K562 (cell line): ENCODE measurements around the gene CENPH. TPM values are rescaled to one million over a fixed set of nuclear protein-coding genes. Genes with fewer than 3 reads are reported as not detected.

ENCODE experiments used
- BRD9 ChIP-seq: fragments of 450-650 bp; IDR thresholded peaks from 2 replicates; pipeline ENCODE4 v1.6.1; 2018; ENCODE audit warnings: low read depth; ENCODE audit not compliant: partially characterized antibody
- CREM ChIP-seq: IDR thresholded peaks from 2 replicates; pipeline ENCODE4 v1.6.1; 2014; ENCODE audit warnings: antibody characterized with exemption, low read depth
- ELF4 ChIP-seq: fragments of 450-650 bp; formaldehyde crosslinking; IDR thresholded peaks from 2 replicates; pipeline ENCODE4 v1.4.0; 2022; ENCODE audit warnings: missing genetic modification characterization
- NFXL1 ChIP-seq: fragments of 450-650 bp; formaldehyde crosslinking; IDR thresholded peaks from 2 replicates; pipeline ENCODE4 v1.4.0; 2021; ENCODE audit warnings: mild to moderate bottlenecking
- OTX1 ChIP-seq: fragments of 450-650 bp; formaldehyde crosslinking; IDR thresholded peaks from 2 replicates; pipeline ENCODE4 v1.4.0; 2022; ENCODE audit warnings: mild to moderate bottlenecking
- RBM15 ChIP-seq: fragments of 200-400 bp; formaldehyde crosslinking; IDR thresholded peaks from 2 replicates; pipeline ENCODE4 v1.6.1; 2018; ENCODE audit warnings: mild to moderate bottlenecking, low read length, moderate library complexity; ENCODE audit not compliant: insufficient read depth
- TCF7 ChIP-seq: sonication (generic); IDR thresholded peaks from 2 replicates; pipeline ENCODE4 v1.6.1; 2016; ENCODE audit warnings: antibody characterized with exemption, borderline replicate concordance
- ZNF23 ChIP-seq: fragments of 250-450 bp; sonication (Bioruptor Pico); IDR thresholded peaks from 2 replicates; pipeline ENCODE4 v1.4.0; 2020; ENCODE audit warnings: mild to moderate bottlenecking
- ZNF274 ChIP-seq: IDR thresholded peaks from 2 replicates; pipeline ENCODE4 v1.6.1; 2011; ENCODE audit warnings: low read depth, mild to moderate bottlenecking, low read length, moderate library complexity, borderline replicate concordance
- ZNF282 ChIP-seq: sonication (generic); formaldehyde crosslinking; IDR thresholded peaks from 2 replicates; pipeline ENCODE4 v1.8.1; 2023; ENCODE audit warnings: missing genetic modification reagents
- polyA plus RNA-seq, 8 experiments: library from polyadenylated mRNA; depleted of rRNA in 4 of 8; stranded (reverse) in 5 of 8; unstranded in 3 of 8; fragments of >200 nt; fragmentation: Nextera tagmentation in 2 of 8; fragmentation: Illumina TruSeq in 1 of 8; extraction: Ambion mirVana in 2 of 8; extraction: Trizol in 1 of 8; gene quantifications; 2 replicates each; pipeline versions ENCODE4 v1.2.1 to v1.2.3, GENCODE V29; 2011 to 2014; ENCODE audit warnings: inconsistent platforms in 1 of 8, missing spikeins in 1 of 8
- total RNA-seq, 7 experiments: library from RNA; depleted of rRNA in 6 of 7; stranded (reverse); fragments of >200 nt in 6 of 7; fragmentation: Illumina TruSeq in 2 of 7; extraction: Trizol in 2 of 7; gene quantifications; 2 replicates each; pipeline versions ENCODE4 v1.2.1 to v1.2.3, GENCODE V29; 2011 to 2021; ENCODE audit warnings: low replicate concordance in 1 of 7
- TF ChIP-seq, protein P1 (sequence below), 2 experiments: fragments of 450-650 bp; IDR thresholded peaks; 2 replicates each; pipeline ENCODE4 v1.6.1; 2016; ENCODE audit warnings: mild to moderate bottlenecking in 2 of 2, borderline replicate concordance in 1 of 2, low read depth in 1 of 2, moderate library complexity in 1 of 2
- TF ChIP-seq, protein P2 (sequence below), 2 experiments: fragments of 450-650 bp in 1 of 2; sonication (generic) in 1 of 2; formaldehyde crosslinking in 1 of 2; IDR thresholded peaks in 1 of 2; conservative IDR thresholded peaks in 1 of 2; 2 replicates each; pipeline versions ENCODE4 v1.6.1 to v1.8.1; 2016 to 2023; ENCODE audit warnings: mild to moderate bottlenecking in 2 of 2, moderate library complexity in 2 of 2, inconsistent platforms in 1 of 2, missing genetic modification reagents in 1 of 2
- TF ChIP-seq, protein P3 (sequence below): sonication (generic); formaldehyde crosslinking; IDR thresholded peaks from 2 replicates; pipeline ENCODE4 v1.8.0; 2022; ENCODE audit warnings: mild to moderate bottlenecking, missing genetic modification reagents, borderline replicate concordance
- TF ChIP-seq, protein P4 (sequence below), 2 experiments: fragments of 450-650 bp in 1 of 2; sonication (generic) in 1 of 2; formaldehyde crosslinking; conservative IDR thresholded peaks; 2 replicates each; pipeline versions ENCODE4 v1.4.0 to v1.8.1; 2020 to 2022; ENCODE audit warnings: mild to moderate bottlenecking in 1 of 2, missing genetic modification reagents in 1 of 2

Gene CENPH
- total and polyA plus RNA-seq, 9 of the 15 experiments (the other 6 are each of a cell fraction or from before 2014, with no cell fraction given): 10.5 to 124 (median 74.9) TPM

DNA sequence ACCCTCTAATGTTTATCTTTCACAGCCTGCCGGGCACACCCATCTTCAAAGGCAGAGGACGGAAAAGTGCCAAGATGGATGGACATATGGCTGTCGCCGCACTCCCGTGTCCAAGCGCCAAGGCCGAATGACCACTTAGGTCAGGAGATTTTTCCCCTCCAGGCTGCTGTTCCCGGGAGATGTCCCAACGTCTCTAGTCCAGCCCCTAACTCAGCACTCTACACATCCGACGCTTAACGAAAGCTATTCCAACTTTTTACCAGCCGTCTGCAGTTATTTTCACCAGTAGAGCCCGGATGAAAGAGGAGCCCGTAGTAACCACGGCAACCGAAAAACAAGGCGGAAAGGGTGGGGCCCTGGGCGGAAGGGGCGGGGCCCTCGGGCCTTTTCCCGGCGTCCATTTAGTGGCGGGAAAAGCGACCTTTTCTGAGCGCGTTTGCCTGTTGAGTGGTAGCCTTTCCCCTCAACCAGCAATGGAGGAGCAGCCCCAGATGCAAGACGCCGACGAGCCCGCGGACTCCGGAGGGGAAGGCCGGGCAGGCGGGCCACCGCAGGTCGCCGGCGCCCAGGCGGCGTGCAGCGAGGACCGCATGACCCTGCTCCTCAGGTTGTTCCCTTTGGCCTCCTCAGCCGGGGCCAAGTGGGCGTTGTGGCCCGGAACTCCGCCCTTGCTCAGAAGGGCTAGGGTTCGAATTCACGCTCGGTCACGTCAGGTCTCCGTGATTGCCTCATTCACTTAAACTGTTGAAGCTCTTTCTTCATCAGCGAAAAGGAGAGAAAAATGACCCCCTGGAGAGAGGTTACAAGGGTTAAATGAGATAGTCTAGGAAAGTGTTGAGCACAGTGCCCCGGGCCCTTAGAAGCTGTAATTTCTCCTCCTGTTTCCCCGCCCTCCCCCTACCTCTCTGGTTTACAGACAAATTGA is at the start of gene CENPH (continued):
- TF ChIP-seq, protein P1, sequence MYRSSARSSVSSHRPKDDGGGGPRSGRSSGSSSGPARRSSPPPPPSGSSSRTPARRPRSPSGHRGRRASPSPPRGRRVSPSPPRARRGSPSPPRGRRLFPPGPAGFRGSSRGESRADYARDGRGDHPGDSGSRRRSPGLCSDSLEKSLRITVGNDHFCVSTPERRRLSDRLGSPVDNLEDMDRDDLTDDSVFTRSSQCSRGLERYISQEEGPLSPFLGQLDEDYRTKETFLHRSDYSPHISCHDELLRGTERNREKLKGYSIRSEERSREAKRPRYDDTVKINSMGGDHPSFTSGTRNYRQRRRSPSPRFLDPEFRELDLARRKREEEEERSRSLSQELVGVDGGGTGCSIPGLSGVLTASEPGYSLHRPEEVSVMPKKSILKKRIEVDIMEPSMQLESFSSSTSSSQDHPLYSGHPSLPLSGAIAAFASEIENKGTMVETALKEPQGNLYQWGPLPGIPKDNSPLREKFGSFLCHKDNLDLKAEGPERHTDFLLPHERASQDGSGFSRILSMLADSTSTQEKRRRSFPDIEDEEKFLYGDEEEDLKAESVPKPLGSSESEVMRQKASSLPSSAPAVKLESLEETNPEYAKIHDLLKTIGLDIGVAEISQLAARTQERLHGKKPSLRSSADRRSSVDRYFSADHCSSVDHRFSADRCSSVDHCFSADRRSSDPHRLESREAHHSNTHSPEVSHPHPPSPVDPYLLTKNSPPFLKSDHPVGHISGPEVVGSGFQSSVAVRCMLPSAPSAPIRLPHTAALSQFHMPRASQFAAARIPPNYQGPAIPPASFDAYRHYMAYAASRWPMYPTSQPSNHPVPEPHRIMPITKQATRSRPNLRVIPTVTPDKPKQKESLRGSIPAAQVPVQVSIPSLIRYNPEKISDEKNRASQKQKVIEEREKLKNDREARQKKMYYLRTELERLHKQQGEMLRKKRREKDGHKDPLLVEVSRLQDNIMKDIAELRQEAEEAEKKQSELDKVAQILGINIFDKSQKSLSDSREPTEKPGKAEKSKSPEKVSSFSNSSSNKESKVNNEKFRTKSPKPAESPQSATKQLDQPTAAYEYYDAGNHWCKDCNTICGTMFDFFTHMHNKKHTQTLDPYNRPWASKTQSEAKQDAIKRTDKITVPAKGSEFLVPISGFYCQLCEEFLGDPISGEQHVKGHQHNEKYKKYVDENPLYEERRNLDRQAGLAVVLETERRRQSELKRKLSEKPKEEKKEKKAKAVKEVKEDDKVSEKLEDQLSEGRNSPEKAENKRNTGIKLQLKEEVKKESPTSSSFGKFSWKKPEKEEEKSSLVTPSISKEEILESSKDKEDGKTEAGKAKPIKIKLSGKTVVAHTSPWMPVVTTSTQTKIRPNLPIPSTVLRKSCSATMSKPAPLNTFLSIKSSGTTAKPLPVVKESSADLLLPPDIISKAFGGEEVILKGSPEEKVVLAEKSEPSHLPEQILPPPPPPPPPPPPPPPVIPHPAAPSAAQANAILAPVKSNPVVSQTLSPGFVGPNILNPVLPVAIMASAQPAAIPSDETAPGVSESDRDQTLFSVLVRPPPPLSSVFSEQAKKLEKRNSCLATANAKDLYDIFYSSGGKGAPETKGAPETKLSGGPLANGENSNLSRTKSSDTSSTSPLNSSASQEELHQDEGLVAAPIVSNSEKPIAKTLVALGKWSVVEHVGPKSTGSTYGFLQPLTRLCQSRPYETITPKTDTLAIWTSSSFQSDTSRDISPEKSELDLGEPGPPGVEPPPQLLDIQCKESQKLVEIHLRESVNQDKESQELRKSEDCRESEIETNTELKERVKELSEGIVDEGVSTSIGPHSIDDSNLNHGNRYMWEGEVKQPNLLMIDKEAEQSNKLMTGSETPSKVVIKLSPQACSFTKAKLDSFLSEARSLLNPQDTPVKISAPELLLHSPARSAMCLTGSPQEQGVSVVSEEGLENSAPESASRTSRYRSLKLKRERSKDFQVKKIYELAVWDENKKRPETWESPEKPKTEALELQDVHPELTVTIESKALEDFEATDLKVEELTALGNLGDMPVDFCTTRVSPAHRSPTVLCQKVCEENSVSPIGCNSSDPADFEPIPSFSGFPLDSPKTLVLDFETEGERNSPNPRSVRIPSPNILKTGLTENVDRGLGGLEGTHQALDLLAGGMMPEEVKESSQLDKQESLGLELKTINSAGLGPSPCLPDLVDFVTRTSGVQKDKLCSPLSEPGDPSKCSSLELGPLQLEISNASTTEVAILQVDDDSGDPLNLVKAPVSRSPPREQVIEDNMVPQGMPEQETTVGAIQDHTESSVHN (IDR thresholded peaks at IDR 0.05; ENCODE audit: borderline replicate concordance in 1 of 2, low read depth in 1 of 2): no peak
- TF ChIP-seq BRD9: peak; percentile 34
- TF ChIP-seq ZNF23 (CRISPR knock-in tag): no peak
- TF ChIP-seq, protein P2, sequence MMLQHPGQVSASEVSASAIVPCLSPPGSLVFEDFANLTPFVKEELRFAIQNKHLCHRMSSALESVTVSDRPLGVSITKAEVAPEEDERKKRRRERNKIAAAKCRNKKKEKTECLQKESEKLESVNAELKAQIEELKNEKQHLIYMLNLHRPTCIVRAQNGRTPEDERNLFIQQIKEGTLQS (IDR thresholded peaks at IDR 0.05): peak; percentile 87
- TF ChIP-seq, protein P2 (CRISPR knock-in tag; conservative IDR thresholded peaks at IDR 0.05): no peak; the same call in 1 of the 2 replicates
- no peak for TF ChIP-seq NFXL1 (CRISPR knock-in tag)
- TF ChIP-seq, protein P3, sequence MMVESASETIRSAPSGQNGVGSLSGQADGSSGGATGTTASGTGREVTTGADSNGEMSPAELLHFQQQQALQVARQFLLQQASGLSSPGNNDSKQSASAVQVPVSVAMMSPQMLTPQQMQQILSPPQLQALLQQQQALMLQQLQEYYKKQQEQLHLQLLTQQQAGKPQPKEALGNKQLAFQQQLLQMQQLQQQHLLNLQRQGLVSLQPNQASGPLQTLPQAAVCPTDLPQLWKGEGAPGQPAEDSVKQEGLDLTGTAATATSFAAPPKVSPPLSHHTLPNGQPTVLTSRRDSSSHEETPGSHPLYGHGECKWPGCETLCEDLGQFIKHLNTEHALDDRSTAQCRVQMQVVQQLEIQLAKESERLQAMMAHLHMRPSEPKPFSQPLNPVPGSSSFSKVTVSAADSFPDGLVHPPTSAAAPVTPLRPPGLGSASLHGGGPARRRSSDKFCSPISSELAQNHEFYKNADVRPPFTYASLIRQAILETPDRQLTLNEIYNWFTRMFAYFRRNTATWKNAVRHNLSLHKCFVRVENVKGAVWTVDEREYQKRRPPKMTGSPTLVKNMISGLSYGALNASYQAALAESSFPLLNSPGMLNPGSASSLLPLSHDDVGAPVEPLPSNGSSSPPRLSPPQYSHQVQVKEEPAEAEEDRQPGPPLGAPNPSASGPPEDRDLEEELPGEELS (CRISPR knock-in tag): no peak
- TF ChIP-seq, protein P4, sequence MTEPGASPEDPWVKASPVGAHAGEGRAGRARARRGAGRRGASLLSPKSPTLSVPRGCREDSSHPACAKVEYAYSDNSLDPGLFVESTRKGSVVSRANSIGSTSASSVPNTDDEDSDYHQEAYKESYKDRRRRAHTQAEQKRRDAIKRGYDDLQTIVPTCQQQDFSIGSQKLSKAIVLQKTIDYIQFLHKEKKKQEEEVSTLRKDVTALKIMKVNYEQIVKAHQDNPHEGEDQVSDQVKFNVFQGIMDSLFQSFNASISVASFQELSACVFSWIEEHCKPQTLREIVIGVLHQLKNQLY (CRISPR knock-in tag; conservative IDR thresholded peaks at IDR 0.05): no peak
- TF ChIP-seq ZNF274: no peak
- no peak for TF ChIP-seq ELF4 (CRISPR knock-in tag)
- TF ChIP-seq TCF7: no peak
- TF ChIP-seq OTX1 (CRISPR knock-in tag): no peak
- 0 out of 2 replicates have a peak, but pooled peaks have one; percentile 59 for TF ChIP-seq CREM
- no peak for TF ChIP-seq ZNF282
- no peak for TF ChIP-seq RBM15
